ENCODE results near the gene EMC8. TPM values are rescaled to one million over a fixed set of nuclear protein-coding genes. Genes with fewer than 3 reads are reported as not detected.

EMC8 gene
- total and polyA plus RNA-seq, 8 donors: 19.4 to 29.1 (median 25.3) TPM

DNA sequence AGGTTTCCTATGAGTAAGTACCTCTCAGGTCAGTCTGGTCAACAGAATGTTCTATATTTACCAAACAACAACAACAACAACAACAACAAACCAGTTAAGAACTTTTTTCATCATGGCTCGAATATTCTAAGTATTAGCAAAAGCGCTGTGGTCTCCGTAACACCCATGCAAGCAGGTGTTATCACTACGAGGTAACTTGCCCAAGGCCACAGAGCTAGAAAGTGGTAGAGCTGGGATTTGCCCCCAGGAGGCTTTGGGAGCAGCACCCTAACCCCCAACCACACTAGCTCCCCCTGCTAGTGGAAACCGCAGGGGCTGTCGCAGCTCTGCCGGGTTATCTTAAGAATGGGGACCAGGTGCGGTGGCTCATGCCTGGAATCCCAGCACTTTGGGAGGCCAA lies 24.5 kb downstream of the EMC8 start:
- no peaks in the 10 kb centered on the region for H3K9me3 ChIP-seq
- intact Hi-C loops (cut with DNase I): no loop called here
- no peak overlapping the region for H3K27ac ChIP-seq

DNA sequence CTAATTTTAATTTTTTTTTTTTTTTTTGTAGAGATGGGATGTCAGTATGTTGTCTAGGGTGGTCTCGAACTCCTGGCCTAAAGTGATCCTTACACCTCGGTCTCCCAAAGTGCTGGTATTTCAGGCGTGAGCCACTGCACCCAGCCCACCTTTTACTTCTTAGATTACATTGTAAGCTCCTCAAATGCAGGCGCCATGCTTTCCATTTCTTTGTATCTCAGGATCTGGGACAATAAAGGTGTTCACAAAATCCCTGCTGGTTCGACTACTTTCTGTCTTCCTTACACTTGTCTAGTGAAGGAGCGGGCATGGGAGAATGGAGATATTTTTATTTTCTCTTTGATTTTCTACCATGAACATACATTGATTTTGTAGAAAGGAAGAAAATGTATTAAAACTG lies 25.2 kb downstream of the EMC8 start:
- no peak overlapping the region for H3K4me3 ChIP-seq
- H3K9me3 ChIP-seq: no peaks in the 10 kb centered on the region
- TF ChIP-seq, protein P1, sequence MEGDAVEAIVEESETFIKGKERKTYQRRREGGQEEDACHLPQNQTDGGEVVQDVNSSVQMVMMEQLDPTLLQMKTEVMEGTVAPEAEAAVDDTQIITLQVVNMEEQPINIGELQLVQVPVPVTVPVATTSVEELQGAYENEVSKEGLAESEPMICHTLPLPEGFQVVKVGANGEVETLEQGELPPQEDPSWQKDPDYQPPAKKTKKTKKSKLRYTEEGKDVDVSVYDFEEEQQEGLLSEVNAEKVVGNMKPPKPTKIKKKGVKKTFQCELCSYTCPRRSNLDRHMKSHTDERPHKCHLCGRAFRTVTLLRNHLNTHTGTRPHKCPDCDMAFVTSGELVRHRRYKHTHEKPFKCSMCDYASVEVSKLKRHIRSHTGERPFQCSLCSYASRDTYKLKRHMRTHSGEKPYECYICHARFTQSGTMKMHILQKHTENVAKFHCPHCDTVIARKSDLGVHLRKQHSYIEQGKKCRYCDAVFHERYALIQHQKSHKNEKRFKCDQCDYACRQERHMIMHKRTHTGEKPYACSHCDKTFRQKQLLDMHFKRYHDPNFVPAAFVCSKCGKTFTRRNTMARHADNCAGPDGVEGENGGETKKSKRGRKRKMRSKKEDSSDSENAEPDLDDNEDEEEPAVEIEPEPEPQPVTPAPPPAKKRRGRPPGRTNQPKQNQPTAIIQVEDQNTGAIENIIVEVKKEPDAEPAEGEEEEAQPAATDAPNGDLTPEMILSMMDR (IDR thresholded peaks at IDR 0.05): no peak
- H3K27ac ChIP-seq: no peak overlapping the region
- peaks cover 0 to 52% of the 10 kb centered on the region in 2 donors for H3K36me3 ChIP-seq
- ATAC-seq (no peak), DNase-seq (no peak)
- peaks cover 0 to 8% of the 10 kb centered on the region in 2 donors for H3K4me1 ChIP-seq
- intact Hi-C loops (cut with DNase I): no loop called here
- H3K27me3 ChIP-seq: no peaks in the 10 kb centered on the region

More for the DNA sequence above, 24.5 kb downstream of the EMC8 start:
- peaks cover 0 to 59% of the 10 kb centered on the region in 2 donors for H3K36me3 ChIP-seq
- H3K27me3 ChIP-seq: no peaks in the 10 kb centered on the region
- no peak for ATAC-seq
- peaks cover 0 to 8% of the 10 kb centered on the region in 2 donors for H3K4me1 ChIP-seq
- H3K4me3 ChIP-seq: no peak overlapping the region
- TF ChIP-seq, protein P1 (IDR thresholded peaks at IDR 0.05): no peak
- no peak for DNase-seq

DNA sequence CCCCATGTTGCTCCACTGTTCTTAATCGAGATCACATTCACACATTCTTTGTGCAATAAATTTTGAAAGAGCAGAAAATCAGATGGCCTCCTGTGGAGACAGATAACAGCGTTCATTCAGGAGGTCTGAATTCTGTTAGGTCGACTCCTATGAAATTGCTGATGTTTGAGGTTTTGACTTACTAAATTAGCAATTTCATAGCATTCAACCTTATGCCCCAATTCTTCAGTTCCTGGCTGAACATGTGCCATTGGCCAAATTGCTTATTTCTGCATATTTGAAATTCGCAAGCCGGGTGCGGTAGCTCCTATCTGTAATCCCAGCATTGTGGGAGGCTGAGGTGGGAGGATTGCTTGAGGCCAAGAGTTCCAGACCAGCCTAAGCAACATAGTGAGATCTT lies 26.3 kb downstream of the EMC8 start:
- TF ChIP-seq, protein P1 (IDR thresholded peaks at IDR 0.05): no peak
- Histone ChIP-seq H3K9me3 (no peaks in the 10 kb centered on the region), H3K4me1 (no peaks in the 10 kb centered on the region), H3K27me3 (no peaks in the 10 kb centered on the region), H3K4me3 (no peak overlapping the region), H3K36me3 (peaks cover 0 to 41% of the 10 kb centered on the region in 2 donors), H3K27ac (no peak overlapping the region)
- ATAC-seq: no peak
- DNase-seq: no peak
- intact Hi-C loops (cut with DNase I): no loop called here

DNA sequence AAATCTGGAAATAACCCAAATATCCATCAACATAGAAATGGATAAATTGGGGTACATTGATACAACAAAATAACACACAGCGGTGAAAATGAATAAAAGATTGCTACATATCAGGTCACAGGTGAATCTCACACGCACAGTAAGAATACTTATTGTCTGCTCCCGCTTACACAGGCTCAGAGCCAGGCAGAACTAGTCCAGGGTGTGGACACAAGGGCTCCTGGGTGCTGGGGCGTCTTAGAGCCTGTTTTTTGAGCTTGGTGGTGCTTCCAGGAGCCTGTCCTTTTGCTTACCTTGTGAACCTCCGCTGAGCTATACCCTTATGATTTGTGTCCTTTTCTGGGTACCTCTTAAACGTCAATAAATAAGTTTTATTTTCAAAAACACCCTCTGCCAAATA lies 28.6 kb downstream of the EMC8 start:
- DNase-seq (no peak), ATAC-seq (no peak)
- Histone ChIP-seq H3K36me3 (peaks cover 0 to 20% of the 10 kb centered on the region in 2 donors), H3K27me3 (peaks cover 0 to 6% of the 10 kb centered on the region in 2 donors), H3K27ac (no peak overlapping the region), H3K4me3 (no peak overlapping the region), H3K4me1 (no peaks in the 10 kb centered on the region), H3K9me3 (no peaks in the 10 kb centered on the region)
- TF ChIP-seq, protein P1 (IDR thresholded peaks at IDR 0.05): no peak
- intact Hi-C loops (cut with DNase I): no loop called here

DNA sequence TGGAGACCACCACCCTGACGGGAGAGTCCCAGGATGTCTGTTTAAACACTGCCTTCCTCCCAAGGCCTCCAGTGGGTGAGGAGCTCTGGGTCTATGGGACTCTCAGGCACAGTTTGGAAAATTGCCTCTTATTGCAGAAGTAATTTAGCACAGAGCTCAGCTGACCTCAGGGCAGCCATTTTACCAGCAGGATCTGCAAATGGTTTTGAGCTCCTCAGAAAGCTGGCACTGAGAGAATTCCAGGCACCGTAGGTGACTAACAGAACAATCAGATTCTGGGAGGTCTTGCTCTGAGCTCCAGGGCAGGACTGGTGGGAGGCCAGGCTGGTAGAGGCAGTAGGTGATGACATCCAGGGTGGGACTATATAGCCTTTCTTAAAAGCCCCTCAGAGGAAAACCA lies 31.1 kb downstream of the EMC8 start:
- H3K4me1 ChIP-seq: no peaks in the 10 kb centered on the region
- no peaks in the 10 kb centered on the region for H3K9me3 ChIP-seq
- no peak overlapping the region for H3K4me3 ChIP-seq
- peaks cover 0 to 8% of the 10 kb centered on the region in 2 donors for H3K36me3 ChIP-seq
- TF ChIP-seq, protein P1 (IDR thresholded peaks at IDR 0.05): no peak
- H3K27me3 ChIP-seq: peaks cover 0 to 7% of the 10 kb centered on the region in 2 donors
- DNase-seq (no peak), ATAC-seq (no peak)
- intact Hi-C loops (cut with DNase I): no loop called here
- no peak overlapping the region for H3K27ac ChIP-seq

All from left lung (tissue), 10 donors.